ENCODE data around the gene PUM1.
"Not testable (repeated sequence)": the region's sequence is repeated elsewhere in the genome, so short reads cannot be mapped to it uniquely, and the experiment has no call there.

The PUM1 gene

DNA sequence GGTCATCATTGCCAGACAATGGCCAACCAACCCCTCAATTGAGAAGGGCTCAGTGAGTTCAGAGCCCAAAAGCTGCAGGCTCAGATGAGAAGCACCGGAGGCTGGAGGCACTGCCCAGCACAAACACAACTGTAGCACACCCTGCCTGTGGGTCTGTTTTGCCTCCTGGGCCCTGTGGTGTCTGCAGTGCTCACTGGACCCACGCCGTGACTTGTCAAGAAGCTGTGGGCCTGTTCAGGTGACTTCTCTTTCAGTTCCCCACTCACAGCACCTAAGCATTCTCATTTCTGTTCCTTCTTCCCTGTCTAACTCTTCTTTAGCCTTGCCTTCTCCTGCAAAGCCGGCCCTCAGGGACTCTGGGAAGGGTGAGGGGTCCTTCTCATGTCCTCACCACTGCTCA, 129.8 kb downstream of the PUM1 start:
- H3K27me3 Mint-ChIP-seq; H3K4me1 Mint-ChIP-seq (ENCODE audit: low read depth); H3K27ac Mint-ChIP-seq; H3K4me3 Mint-ChIP-seq; H3K9me3 Mint-ChIP-seq: not testable (repeated sequence)
- peaks cover 70% of the 10 kb centered on the region for H3K36me3 Mint-ChIP-seq (ENCODE audit: low read depth)

DNA sequence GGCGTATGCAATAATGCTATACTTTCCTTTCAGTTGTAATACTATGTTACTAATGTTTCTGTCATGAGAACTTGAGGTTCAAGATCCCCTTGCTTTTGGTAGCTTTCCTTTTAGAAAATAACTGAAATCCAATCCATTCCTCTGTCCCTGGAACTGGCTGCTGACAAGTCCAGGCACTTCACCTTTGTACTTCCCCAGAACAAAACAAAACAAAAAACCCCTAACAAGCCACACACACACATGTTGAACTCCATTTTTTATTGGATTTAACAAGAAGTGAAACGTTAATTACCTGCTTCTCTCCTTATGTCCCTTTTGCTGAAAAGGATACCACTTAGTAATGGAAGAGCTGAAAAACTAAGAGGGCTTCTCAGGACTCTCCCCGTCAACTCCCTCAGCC, 130.9 kb downstream of the PUM1 start:
- Mint-ChIP-seq H3K4me3 (no peak overlapping the region), H3K27me3 (no peaks in the 10 kb centered on the region), H3K27ac (peak overlapping the region; percentile 55), H3K4me1 (ENCODE audit: low read depth) (no peaks in the 10 kb centered on the region), H3K9me3 (no peaks in the 10 kb centered on the region), H3K36me3 (ENCODE audit: low read depth) (peaks cover 61% of the 10 kb centered on the region)

DNA sequence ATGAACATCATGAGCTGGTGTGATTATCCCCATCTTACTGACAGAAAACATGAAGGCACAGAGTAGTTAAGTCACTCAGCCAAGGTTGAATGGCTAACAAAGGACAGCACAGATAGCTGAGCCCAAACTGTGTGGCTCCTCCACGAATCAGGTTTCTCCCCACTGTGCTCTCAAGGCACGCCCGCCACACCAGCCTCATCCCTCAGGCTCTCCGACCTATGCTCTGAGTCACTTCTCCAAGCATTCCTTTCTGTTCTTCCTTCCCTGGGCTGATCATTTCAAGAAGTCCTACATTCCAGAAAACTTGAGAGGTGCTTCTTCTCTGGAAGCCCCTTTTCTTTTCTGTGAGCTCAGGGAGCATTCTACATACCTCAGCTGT, 131.7 kb downstream of the PUM1 start:
- Mint-ChIP-seq H3K4me1 (ENCODE audit: low read depth) (no peaks in the 10 kb centered on the region), H3K36me3 (ENCODE audit: low read depth) (peaks cover 53% of the 10 kb centered on the region), H3K9me3 (no peaks in the 10 kb centered on the region), H3K27me3 (no peaks in the 10 kb centered on the region), H3K27ac (no peak overlapping the region), H3K4me3 (no peak overlapping the region)

DNA sequence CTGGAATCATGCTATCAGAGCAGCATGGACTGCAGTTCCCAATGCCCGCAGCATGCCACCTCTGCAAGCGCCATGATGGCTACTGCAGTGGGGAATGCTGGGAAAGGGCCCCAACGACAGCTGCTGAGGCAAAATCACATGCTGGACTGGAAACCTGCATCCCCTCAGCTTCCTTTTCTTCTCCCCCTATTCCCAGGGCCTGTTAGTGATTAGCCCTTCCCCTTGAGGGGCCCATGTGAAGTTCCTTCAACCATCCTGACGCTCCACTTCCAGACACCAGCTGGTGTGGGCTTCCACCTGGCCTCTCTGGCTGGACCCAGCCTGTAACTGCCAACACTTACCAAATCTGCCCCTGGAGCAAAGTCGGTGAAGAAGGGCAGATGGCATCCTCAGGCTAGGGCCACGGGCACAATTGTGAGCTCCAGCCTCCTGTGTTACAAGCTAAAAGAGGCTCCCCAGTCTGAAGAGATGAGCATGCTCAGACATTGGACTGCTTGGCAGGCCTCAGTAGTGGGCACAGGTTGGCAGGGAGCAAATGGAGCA, 134.8 kb downstream of the PUM1 start:
- peaks cover 38% of the 10 kb centered on the region for H3K36me3 Mint-ChIP-seq (ENCODE audit: low read depth)
- H3K9me3 Mint-ChIP-seq, result no peaks in the 10 kb centered on the region
- no peaks in the 10 kb centered on the region for H3K4me1 Mint-ChIP-seq (ENCODE audit: low read depth)
- H3K4me3 Mint-ChIP-seq, result no peak overlapping the region
- H3K27ac Mint-ChIP-seq, result no peak overlapping the region
- H3K27me3 Mint-ChIP-seq, result no peaks in the 10 kb centered on the region

DNA sequence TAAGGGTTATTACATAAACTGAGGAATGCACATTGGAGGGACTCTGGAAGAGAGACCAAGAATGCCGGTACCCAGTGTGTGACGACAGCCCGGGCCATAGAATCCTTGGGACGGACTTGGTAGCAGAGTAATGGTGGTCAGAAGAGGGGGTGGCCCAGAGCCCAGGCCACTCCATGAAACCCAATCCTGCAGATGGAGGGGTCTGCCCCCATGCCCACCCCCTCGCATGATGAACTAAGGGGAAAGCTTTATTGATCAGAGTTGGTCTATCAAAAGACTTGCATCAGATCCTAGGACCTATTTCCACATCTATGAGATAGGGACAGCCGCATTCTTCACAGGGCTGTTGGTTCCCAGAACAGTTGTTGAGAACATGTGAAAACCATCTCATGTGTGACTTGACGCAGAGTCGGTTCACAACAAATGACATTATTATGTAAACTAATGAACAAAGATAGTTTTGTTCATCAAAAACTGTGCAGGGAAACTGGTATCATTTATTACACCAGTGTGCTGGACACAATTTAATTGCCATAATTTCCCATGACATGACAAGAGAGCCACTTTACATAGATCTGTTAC, 135.5 kb downstream of the PUM1 start:
- H3K27me3 Mint-ChIP-seq, result no peaks in the 10 kb centered on the region
- no peaks in the 10 kb centered on the region for H3K4me1 Mint-ChIP-seq (ENCODE audit: low read depth)
- H3K36me3 Mint-ChIP-seq (ENCODE audit: low read depth), result peaks cover 34% of the 10 kb centered on the region
- H3K27ac Mint-ChIP-seq, result no peak overlapping the region
- no peak overlapping the region for H3K4me3 Mint-ChIP-seq
- H3K9me3 Mint-ChIP-seq, result no peaks in the 10 kb centered on the region

DNA sequence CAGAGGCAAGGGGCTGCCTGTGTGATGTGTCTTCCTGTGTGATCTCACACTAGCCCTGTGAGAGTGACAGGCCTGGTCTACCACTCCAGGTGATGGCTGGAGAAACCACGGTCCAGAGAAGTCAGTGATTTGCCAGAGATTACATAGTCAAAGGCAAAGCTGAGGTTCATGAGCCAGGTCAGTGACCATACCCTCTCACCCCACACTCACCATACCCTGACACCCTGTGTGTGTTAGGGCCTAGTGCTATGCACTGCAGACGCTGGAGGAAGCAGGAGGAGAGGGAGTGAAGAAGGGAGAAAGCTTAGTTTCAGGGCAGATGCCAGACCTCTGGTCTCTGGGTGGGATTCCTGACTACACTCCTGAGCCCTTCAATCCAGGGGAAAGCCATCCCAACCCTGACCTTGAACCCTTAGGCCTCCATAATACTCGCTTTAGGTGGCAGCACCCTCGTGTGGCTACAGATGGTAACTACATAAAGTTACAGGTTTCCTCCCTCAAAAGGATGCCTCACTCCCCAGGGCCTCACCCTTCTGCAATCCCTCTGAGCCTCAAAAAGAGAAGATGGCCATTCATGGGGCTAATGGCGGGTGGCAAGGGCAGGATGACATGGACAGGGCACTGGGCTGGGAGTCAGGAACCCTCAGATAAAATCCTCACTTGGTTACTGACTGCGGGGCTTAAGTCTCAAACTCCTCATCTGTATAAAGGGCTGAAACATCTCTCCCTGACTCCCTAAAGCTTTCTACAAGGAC, 136.2 kb downstream of the PUM1 start:
- Mint-ChIP-seq H3K9me3 (no peaks in the 10 kb centered on the region), H3K4me3 (no peak overlapping the region), H3K27me3 (no peaks in the 10 kb centered on the region), H3K4me1 (ENCODE audit: low read depth) (no peaks in the 10 kb centered on the region), H3K36me3 (ENCODE audit: low read depth) (peaks cover 27% of the 10 kb centered on the region), H3K27ac (no peak overlapping the region)

DNA sequence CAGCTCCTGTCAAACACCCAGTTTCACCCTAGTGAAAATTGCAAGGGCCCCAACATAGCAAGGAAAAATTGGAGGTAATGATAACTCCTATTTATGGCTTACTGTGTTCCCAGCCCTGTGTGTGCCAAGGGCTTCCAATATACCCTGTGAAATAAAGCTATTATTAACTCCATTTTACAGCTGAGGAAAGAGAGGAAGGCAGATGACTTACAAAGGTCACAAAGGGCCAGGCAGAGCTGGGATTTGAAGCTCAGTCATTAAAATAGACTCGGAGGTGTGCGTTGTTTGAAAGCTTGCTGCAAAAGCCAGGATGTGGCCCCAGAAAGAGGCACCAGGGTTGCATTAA, 136.8 kb downstream of the PUM1 start:
- Mint-ChIP-seq H3K4me3 (no peak overlapping the region), H3K4me1 (ENCODE audit: low read depth) (no peaks in the 10 kb centered on the region)

DNA sequence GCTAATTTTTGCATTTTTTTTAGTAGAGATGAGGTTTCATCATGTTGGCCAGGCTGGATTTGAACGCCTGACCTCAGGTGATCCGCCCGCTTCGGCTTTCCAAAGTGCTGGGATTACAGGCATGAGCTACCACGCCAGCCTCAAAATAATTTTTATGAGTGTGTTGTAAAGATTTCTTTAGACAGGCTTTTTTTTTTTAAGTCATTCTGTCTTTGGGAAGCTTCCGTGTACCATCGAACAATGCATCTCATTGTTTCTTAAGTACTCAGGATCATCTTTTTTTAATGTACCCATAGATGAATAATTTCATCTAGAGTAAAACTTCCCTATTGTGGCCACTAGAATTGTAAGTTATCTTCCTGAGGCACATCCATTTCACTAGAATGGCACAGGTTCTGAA, 137.3 kb downstream of the PUM1 start:
- peaks cover 17% of the 10 kb centered on the region for H3K36me3 Mint-ChIP-seq (ENCODE audit: low read depth)
- no peaks in the 10 kb centered on the region for H3K4me1 Mint-ChIP-seq (ENCODE audit: low read depth)
- H3K9me3 Mint-ChIP-seq, result no peaks in the 10 kb centered on the region
- no peak overlapping the region for H3K4me3 Mint-ChIP-seq
- no peak overlapping the region for H3K27ac Mint-ChIP-seq
- H3K27me3 Mint-ChIP-seq, result peaks cover 4% of the 10 kb centered on the region

More for the DNA sequence above, 136.8 kb downstream of the PUM1 start:
- Mint-ChIP-seq H3K9me3 (no peaks in the 10 kb centered on the region), H3K36me3 (ENCODE audit: low read depth) (peaks cover 22% of the 10 kb centered on the region), H3K27me3 (no peaks in the 10 kb centered on the region), H3K27ac (no peak overlapping the region)

DNA sequence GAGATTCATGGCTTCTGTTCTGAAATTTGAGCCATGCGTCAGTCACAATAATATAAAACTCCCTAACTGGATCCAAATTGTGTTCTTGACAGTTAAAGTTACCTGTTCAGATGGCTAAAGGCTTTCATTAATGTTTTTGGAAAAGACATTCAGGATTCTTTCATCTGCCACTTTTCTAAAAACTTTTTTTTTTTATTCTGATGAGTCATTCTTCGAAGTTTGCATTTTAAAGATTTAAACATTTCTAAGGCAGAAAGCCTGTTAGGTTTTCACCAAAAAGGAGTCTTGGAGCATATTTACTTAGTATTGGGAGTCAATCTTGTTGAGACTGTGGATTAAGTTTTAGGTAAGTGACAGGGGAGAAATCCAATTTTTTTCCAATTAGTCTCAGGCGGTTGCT, 138.1 kb downstream of the PUM1 start:
- peaks cover 10% of the 10 kb centered on the region for H3K36me3 Mint-ChIP-seq (ENCODE audit: low read depth)
- no peaks in the 10 kb centered on the region for H3K4me1 Mint-ChIP-seq (ENCODE audit: low read depth)
- no peak overlapping the region for H3K4me3 Mint-ChIP-seq
- no peak overlapping the region for H3K27ac Mint-ChIP-seq
- H3K9me3 Mint-ChIP-seq, result no peaks in the 10 kb centered on the region
- peaks cover 5% of the 10 kb centered on the region for H3K27me3 Mint-ChIP-seq

DNA sequence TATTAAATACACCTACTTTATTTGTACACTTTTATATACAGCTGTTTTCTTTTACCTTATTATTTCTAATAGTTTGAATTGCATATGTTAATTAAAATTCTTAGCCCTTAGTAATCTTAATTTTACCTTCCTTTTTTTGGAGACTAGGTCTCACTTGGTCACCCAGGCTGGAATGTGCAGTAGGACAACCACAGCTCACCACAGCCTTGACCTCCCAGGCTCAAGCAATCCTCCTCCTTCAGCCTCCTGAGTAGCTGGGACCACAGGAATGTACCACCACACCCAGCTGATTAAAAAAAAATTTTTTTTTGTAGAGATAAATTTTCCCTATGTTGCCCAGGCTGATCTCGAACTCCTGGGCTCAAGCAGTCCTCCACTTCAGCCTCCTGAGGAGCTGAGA, 141.9 kb downstream of the PUM1 start:
- H3K9me3 Mint-ChIP-seq, result no peaks in the 10 kb centered on the region
- H3K27ac Mint-ChIP-seq, result no peak overlapping the region
- peaks cover 7% of the 10 kb centered on the region for H3K27me3 Mint-ChIP-seq
- no peaks in the 10 kb centered on the region for H3K36me3 Mint-ChIP-seq (ENCODE audit: low read depth)
- H3K4me1 Mint-ChIP-seq (ENCODE audit: low read depth), result no peaks in the 10 kb centered on the region
- no peak overlapping the region for H3K4me3 Mint-ChIP-seq

DNA sequence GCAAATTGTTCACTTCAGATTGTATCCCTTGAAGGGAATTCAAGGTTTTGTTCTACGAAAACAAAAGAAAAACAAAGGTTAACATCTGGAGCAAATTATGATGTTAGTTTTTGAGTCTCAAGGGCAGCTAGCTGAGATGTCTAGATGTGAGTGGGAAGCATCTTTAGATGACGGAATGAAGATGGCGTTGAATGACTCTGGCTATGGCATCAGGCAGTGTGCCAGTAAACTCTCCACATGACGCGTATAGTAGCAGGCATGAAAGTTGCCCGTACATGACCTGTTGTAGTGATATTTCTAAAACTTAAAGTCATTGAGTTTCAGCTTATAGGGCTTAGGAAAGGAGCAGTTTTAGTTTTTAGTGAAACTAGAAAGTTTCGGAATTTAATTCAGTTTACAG, 144.7 kb downstream of the PUM1 start:
- Mint-ChIP-seq H3K27ac (no peak overlapping the region), H3K27me3 (peaks cover 7% of the 10 kb centered on the region), H3K4me3 (no peak overlapping the region), H3K36me3 (ENCODE audit: low read depth) (no peaks in the 10 kb centered on the region), H3K4me1 (ENCODE audit: low read depth) (no peaks in the 10 kb centered on the region), H3K9me3 (no peaks in the 10 kb centered on the region)

DNA sequence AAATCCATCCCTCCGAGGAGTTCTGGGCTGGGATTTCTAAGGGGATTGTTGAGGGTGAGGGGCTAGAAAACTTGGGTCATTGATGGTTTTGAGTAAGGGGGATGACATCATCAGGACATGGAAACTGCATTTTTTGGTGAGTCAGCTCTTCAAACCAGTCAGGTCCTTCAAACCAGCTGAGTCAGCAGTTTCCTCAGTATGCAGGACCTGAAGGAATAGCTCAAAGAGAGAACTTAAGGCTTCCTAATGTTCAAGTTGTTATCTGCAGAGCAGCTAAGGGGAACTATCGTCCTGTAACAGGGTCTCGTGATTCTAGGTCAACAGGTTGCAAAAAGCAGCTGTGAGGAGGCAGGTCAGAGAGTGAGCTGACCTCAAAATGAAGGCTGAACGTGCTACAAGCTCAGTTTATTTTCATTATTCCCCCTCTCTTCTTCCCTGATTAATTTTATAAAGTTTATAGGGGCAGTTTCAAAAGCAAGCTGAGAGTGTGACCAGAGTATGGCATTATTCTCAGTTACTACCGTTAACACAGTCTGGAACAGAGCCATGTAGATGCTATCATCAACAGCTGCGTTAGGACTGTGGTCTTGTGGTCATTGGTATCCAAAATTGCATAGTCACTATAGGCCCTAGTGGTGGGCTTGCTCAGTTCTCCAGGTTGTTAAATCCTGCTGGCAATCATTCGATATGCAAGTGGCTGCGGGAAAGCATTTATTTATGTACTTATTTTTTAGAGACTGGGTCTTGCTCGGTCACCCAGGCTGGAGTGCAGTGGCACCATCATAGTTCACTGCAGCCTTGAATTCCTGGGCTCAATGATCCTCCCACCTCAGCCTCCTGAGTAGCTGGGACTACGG, 146.3 kb downstream of the PUM1 start:
- H3K4me1 Mint-ChIP-seq (ENCODE audit: low read depth), result no peaks in the 10 kb centered on the region
- H3K4me3 Mint-ChIP-seq, result no peak overlapping the region
- H3K27me3 Mint-ChIP-seq, result peaks cover 7% of the 10 kb centered on the region
- H3K36me3 Mint-ChIP-seq (ENCODE audit: low read depth), result no peaks in the 10 kb centered on the region
- no peak overlapping the region for H3K27ac Mint-ChIP-seq
- no peaks in the 10 kb centered on the region for H3K9me3 Mint-ChIP-seq

DNA sequence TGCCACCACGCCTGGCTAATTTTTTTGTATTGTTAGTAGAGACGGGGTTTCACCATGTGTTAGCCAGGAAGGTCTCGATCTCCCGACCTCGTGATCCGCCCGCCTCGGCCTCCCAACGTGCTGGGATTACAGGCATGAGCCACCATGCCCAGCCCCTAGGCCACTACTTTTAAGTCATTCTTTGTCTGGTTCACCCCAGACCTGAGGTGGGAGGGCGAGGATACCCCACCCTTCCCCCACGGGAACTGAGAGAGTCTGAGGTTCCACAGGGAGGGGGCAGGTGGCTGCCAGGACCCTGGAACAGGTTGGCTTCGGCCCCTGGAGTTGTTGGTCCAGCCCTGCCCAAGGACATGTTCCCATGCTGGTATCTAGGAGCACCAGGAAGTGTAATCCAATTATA, 149.2 kb downstream of the PUM1 start:
- Mint-ChIP-seq H3K27ac (no peak overlapping the region), H3K36me3 (ENCODE audit: low read depth) (no peaks in the 10 kb centered on the region), H3K27me3 (peaks cover 3% of the 10 kb centered on the region), H3K4me3 (no peak overlapping the region), H3K4me1 (ENCODE audit: low read depth) (peaks cover 3% of the 10 kb centered on the region), H3K9me3 (no peaks in the 10 kb centered on the region)

DNA sequence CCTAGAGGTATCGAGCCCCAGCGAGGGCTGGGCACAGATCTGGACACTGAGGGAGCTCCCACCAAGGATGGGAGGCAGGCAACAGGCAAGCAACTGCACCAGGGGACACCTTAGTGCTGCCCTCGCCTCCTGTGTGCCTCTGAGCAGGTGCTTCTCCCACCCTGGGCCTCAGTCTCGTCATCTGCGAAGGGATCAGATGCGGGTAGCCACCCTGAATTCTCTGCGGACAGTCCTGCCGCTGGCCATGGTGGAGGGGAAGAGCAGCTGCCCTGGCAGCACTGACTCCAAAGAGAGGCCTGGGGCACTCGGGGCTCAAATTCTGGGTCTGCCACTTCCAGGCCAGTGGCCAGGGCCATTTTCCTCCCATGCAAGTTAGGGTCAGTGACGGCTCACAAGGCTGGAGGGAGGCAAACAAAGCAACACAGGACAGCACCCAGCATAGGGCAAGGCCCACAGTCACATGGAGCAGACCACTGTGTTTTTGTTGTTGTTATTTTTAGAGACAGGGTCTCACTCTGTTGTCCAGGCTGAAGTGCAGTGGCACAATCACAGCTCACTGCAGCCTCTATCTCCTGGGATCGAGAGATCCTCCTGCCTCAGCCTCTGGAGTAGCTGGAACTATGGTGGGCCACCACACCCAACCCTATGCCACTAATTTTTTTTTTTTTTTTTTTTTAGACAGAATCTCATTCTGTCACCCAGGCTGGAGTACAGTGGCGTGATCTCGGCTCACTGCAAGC, 149.9 kb downstream of the PUM1 start:
- Mint-ChIP-seq H3K27ac (no peak overlapping the region), H3K9me3 (no peaks in the 10 kb centered on the region), H3K4me1 (ENCODE audit: low read depth) (peaks cover 3% of the 10 kb centered on the region), H3K36me3 (ENCODE audit: low read depth) (no peaks in the 10 kb centered on the region), H3K27me3 (peaks cover 5% of the 10 kb centered on the region), H3K4me3 (no peak overlapping the region)

DNA sequence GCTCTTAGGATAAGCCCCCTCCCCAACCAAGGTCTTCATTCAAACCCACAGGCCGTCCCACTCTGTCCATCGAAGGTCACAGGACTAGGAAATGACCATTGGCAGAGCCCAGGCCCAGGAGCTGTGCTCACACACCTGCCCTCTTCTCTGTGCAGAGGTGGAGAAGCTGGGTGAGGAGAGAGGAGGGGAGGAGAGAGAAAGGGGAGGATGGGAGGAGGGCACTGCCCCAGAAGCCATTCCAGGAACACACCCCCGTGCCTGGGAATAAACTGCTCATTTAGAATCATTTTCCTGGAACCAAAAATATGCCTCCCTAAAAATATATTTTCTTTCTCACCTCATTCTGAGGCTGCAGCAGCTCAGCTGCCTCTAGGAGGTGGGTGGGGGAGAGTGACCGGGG, 150.6 kb downstream of the PUM1 start:
- Mint-ChIP-seq H3K9me3 (no peaks in the 10 kb centered on the region), H3K27ac (no peak overlapping the region), H3K4me1 (ENCODE audit: low read depth) (peaks cover 3% of the 10 kb centered on the region), H3K36me3 (ENCODE audit: low read depth) (no peaks in the 10 kb centered on the region), H3K4me3 (no peak overlapping the region), H3K27me3 (peaks cover 8% of the 10 kb centered on the region)
